Femur (tissue), 1 donor: Measurements from ENCODE around the gene TAF6L.
"Not testable (repeated sequence)": the region's sequence is repeated elsewhere in the genome, so short reads cannot be mapped to it uniquely, and the experiment has no call there.

Experiments used
- DNase-seq: peaks from one replicate; pipeline ENCODE4 v3.0.0-alpha.2; 2017

TAF6L gene

GRCh38 chr11:62757846-62758788 is 13.1 kb upstream of the TAF6L start:
- DNase-seq: no peak

GRCh38 chr11:62760867-62761227 is 10.3 kb upstream of the TAF6L start:
- DNase-seq: not testable (repeated sequence)

- peak; percentile 48 for DNase-seq
These were observed 435 bp upstream of the TAF6L start for GRCh38 chr11:62770778-62771143.

- DNase-seq: no peak
These were observed 3.2 kb downstream of the TAF6L start for GRCh38 chr11:62774407-62774806.

- no peak for DNase-seq
These were observed 4.5 kb downstream of the TAF6L start for GRCh38 chr11:62775646-62776045.

GRCh38 chr11:62777389-62777788 is 6.2 kb downstream of the TAF6L start:
- DNase-seq: no peak

- no peak for DNase-seq
These were observed 7.2 kb downstream of the TAF6L start for GRCh38 chr11:62778441-62778840.

GRCh38 chr11:62782753-62783152 is 11.6 kb downstream of the TAF6L start:
- no peak for DNase-seq

- peak; percentile 93 for DNase-seq
These were observed 15.3 kb downstream of the TAF6L start for GRCh38 chr11:62786318-62787004.

- peak; percentile 99 for DNase-seq
These were observed 16.0 kb downstream of the TAF6L start, which contains the start of gene TMEM179B for GRCh38 chr11:62787005-62787759. Gene TMEM179B, plus strand, starts transcription at chr11:62787402. Its CDS starts 30 bp downstream, at chr11:62787432.

GRCh38 chr11:62788991-62789390 is 17.8 kb downstream of the TAF6L start:
- no peak for DNase-seq

GRCh38 chr11:62789576-62789975 is 18.4 kb downstream of the TAF6L start:
- DNase-seq: no peak

- DNase-seq: peak; percentile 94
These were observed 20.5 kb downstream of the TAF6L start, which contains the start of gene TMEM223 for GRCh38 chr11:62791501-62792201. Gene TMEM223, minus strand, starts transcription at chr11:62792006. Its CDS starts 12 bp downstream, at chr11:62791994.

GRCh38 chr11:62792202-62792575 is 21.0 kb downstream of the TAF6L start:
- peak; percentile 42 for DNase-seq

GRCh38 chr11:62794201-62794775 is 23.1 kb downstream of the TAF6L start:
- no peak for DNase-seq

- no peak for DNase-seq
These were observed 25.1 kb downstream of the TAF6L start for GRCh38 chr11:62796281-62796680.

- no peak for DNase-seq
These were observed 28.3 kb downstream of the TAF6L start for GRCh38 chr11:62799486-62799885.

- no peak for DNase-seq
These were observed 29.9 kb downstream of the TAF6L start for GRCh38 chr11:62801071-62801470.

GRCh38 chr11:62804310-62805075 is 33.3 kb downstream of the TAF6L start:
- no peak for DNase-seq

GRCh38 chr11:62805076-62805892 is 34.1 kb downstream of the TAF6L start, which contains the start of gene NXF1:
Gene NXF1, minus strand, starts transcription at chr11:62805440. Its CDS starts 84 bp downstream, at chr11:62805356.
- DNase-seq: peak; percentile 96
